K562 (cell line): ENCODE measurements around the gene AGPAT2. TPM values are rescaled to one million over a fixed set of nuclear protein-coding genes. Genes with fewer than 3 reads are reported as not detected.

ENCODE experiments used
- BRD9 ChIP-seq: fragments of 450-650 bp; IDR thresholded peaks from 2 replicates; pipeline ENCODE4 v1.6.1; 2018; ENCODE audit warnings: low read depth; ENCODE audit not compliant: partially characterized antibody
- CC2D1A ChIP-seq: fragments of 450-650 bp; IDR thresholded peaks from 2 replicates; pipeline ENCODE4 v1.6.1; 2017; ENCODE audit warnings: mild to moderate bottlenecking
- FOXK2 ChIP-seq, 2 experiments: fragments of 450-650 bp; IDR thresholded peaks in 1 of 2; conservative IDR thresholded peaks in 1 of 2; 2 replicates each; pipeline ENCODE4 v1.6.1; 2016; ENCODE audit warnings: low read depth in 2 of 2, mild to moderate bottlenecking in 1 of 2
- FOXM1 ChIP-seq, 2 experiments: fragments of 450-650 bp in 1 of 2; sonication (generic) in 1 of 2; formaldehyde crosslinking in 1 of 2; IDR thresholded peaks; 2 replicates each; pipeline versions ENCODE4 v1.6.1 to v1.9.0; 2017 to 2022; ENCODE audit warnings: low read depth in 2 of 2, mild to moderate bottlenecking in 2 of 2, missing genetic modification reagents in 1 of 2, moderate library complexity in 1 of 2
- TSC22D4 ChIP-seq: fragments of 450-650 bp; IDR thresholded peaks from 2 replicates; pipeline ENCODE4 v1.6.1; 2016; ENCODE audit warnings: missing genetic modification characterization, missing biosample characterization, control low read depth
- YY1 ChIP-seq, 3 experiments: IDR thresholded peaks; 2 replicates each; pipeline ENCODE4 v1.6.1; 2011; ENCODE audit warnings: low read length in 2 of 3, mild to moderate bottlenecking in 2 of 3, moderate library complexity in 2 of 3, borderline replicate concordance in 1 of 3, control low read depth in 1 of 3, low read depth in 1 of 3; ENCODE audit not compliant: insufficient read depth in 3 of 3, insufficient replicate concordance in 2 of 3, control insufficient read depth in 1 of 3, insufficient read length in 1 of 3; ENCODE audit errors: extremely low read depth in 1 of 3
- polyA plus RNA-seq, 8 experiments: library from polyadenylated mRNA; depleted of rRNA in 4 of 8; stranded (reverse) in 5 of 8; unstranded in 3 of 8; fragments of >200 nt; fragmentation: Nextera tagmentation in 2 of 8; fragmentation: Illumina TruSeq in 1 of 8; extraction: Ambion mirVana in 2 of 8; extraction: Trizol in 1 of 8; gene quantifications; 2 replicates each; pipeline versions ENCODE4 v1.2.1 to v1.2.3, GENCODE V29; 2011 to 2014; ENCODE audit warnings: inconsistent platforms in 1 of 8, missing spikeins in 1 of 8
- total RNA-seq, 7 experiments: library from RNA; depleted of rRNA in 6 of 7; stranded (reverse); fragments of >200 nt in 6 of 7; fragmentation: Illumina TruSeq in 2 of 7; extraction: Trizol in 2 of 7; gene quantifications; 2 replicates each; pipeline versions ENCODE4 v1.2.1 to v1.2.3, GENCODE V29; 2011 to 2021; ENCODE audit warnings: low replicate concordance in 1 of 7
- TF ChIP-seq, protein P1 (sequence below): fragments of 450-650 bp; IDR thresholded peaks from 2 replicates; pipeline ENCODE4 v1.6.1; 2016; ENCODE audit warnings: mild to moderate bottlenecking, moderate library complexity
- TF ChIP-seq, protein P2 (sequence below): fragments of 450-650 bp; IDR thresholded peaks from 2 replicates; pipeline ENCODE4 v1.7.0; 2016; ENCODE audit warnings: borderline replicate concordance

Gene AGPAT2
- total and polyA plus RNA-seq, 9 of the 15 experiments (the other 6 are each of a cell fraction or from before 2014, with no cell fraction given), result 0.13 to 54.5 (median 23.9) TPM

DNA sequence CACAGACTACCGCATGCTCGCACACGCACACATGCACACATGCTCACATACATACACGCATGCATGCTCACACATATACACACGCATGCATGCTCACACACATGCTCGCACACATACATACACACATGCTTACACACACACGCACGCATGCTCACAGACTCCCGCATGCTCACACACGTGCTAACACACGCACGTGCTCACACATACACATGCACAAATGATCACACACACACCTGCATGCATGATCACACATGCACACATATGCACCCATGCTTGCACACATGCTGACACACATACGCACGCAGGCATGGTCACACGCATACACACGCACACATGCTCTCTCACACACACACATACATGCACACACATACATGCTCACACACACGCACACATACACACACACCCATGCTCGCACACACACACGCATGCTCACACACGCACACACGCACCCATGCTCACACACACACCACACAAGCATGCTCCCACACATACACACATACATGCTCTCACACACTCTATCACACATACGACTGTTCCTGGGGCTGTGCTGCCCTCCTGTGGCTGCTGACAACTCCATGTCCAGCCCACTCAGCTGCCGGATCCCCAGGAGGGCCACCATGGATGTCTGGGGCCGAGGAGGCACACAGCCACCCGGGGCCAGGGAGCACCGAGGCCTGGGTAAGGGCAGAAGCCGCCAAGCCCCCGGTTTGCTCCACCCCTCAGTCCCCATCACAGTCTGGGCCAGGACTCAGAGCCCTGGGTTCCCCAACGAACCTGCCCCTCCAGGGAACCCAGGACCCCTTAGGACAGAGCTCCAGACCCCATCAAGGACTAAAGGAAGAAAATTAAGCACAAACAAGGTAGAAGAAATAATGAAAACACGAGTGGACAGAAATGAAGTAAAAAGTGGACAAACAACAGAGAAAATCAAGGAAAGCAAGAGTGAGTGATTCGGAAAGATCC, 55.9 kb downstream of the AGPAT2 start (continued):
- TF ChIP-seq, protein P1, sequence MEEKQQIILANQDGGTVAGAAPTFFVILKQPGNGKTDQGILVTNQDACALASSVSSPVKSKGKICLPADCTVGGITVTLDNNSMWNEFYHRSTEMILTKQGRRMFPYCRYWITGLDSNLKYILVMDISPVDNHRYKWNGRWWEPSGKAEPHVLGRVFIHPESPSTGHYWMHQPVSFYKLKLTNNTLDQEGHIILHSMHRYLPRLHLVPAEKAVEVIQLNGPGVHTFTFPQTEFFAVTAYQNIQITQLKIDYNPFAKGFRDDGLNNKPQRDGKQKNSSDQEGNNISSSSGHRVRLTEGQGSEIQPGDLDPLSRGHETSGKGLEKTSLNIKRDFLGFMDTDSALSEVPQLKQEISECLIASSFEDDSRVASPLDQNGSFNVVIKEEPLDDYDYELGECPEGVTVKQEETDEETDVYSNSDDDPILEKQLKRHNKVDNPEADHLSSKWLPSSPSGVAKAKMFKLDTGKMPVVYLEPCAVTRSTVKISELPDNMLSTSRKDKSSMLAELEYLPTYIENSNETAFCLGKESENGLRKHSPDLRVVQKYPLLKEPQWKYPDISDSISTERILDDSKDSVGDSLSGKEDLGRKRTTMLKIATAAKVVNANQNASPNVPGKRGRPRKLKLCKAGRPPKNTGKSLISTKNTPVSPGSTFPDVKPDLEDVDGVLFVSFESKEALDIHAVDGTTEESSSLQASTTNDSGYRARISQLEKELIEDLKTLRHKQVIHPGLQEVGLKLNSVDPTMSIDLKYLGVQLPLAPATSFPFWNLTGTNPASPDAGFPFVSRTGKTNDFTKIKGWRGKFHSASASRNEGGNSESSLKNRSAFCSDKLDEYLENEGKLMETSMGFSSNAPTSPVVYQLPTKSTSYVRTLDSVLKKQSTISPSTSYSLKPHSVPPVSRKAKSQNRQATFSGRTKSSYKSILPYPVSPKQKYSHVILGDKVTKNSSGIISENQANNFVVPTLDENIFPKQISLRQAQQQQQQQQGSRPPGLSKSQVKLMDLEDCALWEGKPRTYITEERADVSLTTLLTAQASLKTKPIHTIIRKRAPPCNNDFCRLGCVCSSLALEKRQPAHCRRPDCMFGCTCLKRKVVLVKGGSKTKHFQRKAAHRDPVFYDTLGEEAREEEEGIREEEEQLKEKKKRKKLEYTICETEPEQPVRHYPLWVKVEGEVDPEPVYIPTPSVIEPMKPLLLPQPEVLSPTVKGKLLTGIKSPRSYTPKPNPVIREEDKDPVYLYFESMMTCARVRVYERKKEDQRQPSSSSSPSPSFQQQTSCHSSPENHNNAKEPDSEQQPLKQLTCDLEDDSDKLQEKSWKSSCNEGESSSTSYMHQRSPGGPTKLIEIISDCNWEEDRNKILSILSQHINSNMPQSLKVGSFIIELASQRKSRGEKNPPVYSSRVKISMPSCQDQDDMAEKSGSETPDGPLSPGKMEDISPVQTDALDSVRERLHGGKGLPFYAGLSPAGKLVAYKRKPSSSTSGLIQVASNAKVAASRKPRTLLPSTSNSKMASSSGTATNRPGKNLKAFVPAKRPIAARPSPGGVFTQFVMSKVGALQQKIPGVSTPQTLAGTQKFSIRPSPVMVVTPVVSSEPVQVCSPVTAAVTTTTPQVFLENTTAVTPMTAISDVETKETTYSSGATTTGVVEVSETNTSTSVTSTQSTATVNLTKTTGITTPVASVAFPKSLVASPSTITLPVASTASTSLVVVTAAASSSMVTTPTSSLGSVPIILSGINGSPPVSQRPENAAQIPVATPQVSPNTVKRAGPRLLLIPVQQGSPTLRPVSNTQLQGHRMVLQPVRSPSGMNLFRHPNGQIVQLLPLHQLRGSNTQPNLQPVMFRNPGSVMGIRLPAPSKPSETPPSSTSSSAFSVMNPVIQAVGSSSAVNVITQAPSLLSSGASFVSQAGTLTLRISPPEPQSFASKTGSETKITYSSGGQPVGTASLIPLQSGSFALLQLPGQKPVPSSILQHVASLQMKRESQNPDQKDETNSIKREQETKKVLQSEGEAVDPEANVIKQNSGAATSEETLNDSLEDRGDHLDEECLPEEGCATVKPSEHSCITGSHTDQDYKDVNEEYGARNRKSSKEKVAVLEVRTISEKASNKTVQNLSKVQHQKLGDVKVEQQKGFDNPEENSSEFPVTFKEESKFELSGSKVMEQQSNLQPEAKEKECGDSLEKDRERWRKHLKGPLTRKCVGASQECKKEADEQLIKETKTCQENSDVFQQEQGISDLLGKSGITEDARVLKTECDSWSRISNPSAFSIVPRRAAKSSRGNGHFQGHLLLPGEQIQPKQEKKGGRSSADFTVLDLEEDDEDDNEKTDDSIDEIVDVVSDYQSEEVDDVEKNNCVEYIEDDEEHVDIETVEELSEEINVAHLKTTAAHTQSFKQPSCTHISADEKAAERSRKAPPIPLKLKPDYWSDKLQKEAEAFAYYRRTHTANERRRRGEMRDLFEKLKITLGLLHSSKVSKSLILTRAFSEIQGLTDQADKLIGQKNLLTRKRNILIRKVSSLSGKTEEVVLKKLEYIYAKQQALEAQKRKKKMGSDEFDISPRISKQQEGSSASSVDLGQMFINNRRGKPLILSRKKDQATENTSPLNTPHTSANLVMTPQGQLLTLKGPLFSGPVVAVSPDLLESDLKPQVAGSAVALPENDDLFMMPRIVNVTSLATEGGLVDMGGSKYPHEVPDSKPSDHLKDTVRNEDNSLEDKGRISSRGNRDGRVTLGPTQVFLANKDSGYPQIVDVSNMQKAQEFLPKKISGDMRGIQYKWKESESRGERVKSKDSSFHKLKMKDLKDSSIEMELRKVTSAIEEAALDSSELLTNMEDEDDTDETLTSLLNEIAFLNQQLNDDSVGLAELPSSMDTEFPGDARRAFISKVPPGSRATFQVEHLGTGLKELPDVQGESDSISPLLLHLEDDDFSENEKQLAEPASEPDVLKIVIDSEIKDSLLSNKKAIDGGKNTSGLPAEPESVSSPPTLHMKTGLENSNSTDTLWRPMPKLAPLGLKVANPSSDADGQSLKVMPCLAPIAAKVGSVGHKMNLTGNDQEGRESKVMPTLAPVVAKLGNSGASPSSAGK, result no peak
- TF ChIP-seq TSC22D4, result peak; percentile 75; the same call in 1 of the 2 replicates
- TF ChIP-seq FOXM1 (IDR thresholded peaks at IDR 0.05; ENCODE audit: low read depth), result no peak
- 0 out of 2 replicates have a peak, but pooled peaks have one; percentile 37 for TF ChIP-seq FOXM1 (CRISPR knock-in tag; IDR thresholded peaks at IDR 0.05; ENCODE audit: low read depth)
- TF ChIP-seq BRD9, result peak; percentile 68
- TF ChIP-seq FOXK2 (conservative IDR thresholded peaks at IDR 0.05 in 1 of 2, IDR thresholded peaks at IDR 0.05 in 1 of 2; ENCODE audit: low read depth in 2 of 2), result 0 out of 4 replicates have a peak, but pooled peaks of 1 of the 2 experiments have one; percentile 11
- peak in 1 of 3 experiments; percentile 40 for TF ChIP-seq YY1 (IDR thresholded peaks at IDR 0.05; ENCODE audit: borderline replicate concordance in 1 of 3, control insufficient read depth in 1 of 3, extremely low read depth in 1 of 3, insufficient read depth in 3 of 3, insufficient read length in 1 of 3, insufficient replicate concordance in 2 of 3, low read depth in 1 of 3, low read length in 2 of 3)
- TF ChIP-seq CC2D1A, result peak; percentile 90
- TF ChIP-seq, protein P2, sequence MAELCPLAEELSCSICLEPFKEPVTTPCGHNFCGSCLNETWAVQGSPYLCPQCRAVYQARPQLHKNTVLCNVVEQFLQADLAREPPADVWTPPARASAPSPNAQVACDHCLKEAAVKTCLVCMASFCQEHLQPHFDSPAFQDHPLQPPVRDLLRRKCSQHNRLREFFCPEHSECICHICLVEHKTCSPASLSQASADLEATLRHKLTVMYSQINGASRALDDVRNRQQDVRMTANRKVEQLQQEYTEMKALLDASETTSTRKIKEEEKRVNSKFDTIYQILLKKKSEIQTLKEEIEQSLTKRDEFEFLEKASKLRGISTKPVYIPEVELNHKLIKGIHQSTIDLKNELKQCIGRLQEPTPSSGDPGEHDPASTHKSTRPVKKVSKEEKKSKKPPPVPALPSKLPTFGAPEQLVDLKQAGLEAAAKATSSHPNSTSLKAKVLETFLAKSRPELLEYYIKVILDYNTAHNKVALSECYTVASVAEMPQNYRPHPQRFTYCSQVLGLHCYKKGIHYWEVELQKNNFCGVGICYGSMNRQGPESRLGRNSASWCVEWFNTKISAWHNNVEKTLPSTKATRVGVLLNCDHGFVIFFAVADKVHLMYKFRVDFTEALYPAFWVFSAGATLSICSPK, result peak; percentile 73; the same call in 1 of the 2 replicates
